GM21576 (cell line): ENCODE measurements around the gene CDH13.

Experiments used
- ATAC-seq: cut with Tn5 transposase; IDR thresholded peaks from one replicate; pipeline ENCODE4 v1.9.1; 2021; ENCODE audit warnings: mild to moderate bottlenecking, moderate library complexity; ENCODE audit not compliant: unreplicated experiment

Gene CDH13

DNA sequence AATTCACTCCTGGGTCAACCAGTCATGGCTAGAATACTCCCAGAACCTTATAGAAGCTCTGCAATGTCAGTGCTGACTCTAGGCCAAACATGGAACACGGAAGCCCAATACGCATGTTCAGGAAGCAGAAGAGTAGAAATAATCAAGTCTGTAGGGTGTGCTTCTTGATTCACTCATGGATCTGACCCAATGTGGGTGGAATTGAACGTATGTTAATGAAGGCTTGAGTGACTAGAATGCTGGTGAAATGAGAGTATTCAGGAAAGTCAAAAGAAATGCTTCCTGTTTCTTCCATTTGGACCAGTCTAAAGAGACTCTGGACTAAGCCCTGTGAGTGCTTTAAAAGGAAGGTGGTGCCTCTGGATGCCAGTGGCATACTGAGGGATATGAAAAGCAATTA is 395.0 kb downstream of the CDH13 start:
- no peak for ATAC-seq

GRCh38 chr16:83023011-83023410 is 396.2 kb downstream of the CDH13 start:
- ATAC-seq, result no peak

DNA sequence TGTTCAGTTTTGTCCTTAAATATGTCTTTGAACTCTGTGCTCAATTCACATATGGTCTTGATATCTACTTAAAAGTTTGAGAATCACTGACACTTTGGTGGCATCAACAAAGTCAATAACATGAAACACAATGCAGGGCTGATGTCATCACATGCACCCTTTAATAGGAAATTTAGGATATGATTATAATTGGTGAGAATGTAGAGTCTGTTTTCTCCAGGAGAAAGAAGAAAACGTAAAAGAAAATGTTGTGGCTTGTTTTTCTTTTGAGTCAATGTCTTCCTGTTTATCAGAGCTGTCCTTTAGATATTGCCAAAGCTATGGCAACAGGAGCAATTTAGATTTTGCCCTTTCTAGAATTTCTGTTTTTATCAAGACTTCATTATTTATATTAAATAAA is 396.9 kb downstream of the CDH13 start:
- ATAC-seq, result no peak

DNA sequence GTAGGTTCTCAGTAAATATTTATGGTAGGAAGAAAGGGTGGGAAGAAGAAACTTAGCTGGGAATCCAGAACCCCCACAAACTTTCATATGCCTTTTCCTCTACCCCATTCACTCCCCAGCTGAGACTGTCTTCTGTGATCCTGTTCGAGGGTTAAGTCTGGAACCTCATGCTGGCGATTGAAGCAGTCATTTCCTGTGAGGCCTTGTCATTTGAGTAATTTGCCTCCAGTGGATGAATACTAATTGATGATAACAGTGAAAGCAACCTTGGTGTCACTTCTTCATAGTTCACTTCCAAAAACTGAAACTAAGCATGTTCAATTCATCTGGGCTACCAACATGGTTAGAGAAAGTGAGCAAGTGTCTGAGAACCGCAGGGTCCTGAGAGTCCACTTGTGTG is 401.2 kb downstream of the CDH13 start:
- no peak for ATAC-seq

DNA sequence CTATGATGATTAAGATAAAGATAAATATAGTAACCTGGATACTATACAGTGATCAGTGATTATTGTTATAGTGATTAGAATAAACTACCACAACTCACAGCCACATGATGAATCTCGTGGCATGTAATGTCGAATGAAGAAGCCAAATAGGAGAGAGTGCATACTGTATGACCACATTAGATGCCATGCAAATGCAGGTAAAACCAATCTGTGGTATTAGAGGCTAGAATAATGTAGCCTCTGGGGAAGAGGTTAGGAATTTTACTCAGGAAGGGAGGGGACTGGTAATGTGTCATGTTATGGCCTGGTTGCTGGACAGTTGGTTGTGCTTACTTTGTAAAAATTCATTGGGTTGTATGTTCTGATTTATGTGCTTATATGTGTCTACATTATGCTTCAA is 402.7 kb downstream of the CDH13 start:
- ATAC-seq, result no peak

GRCh38 chr16:83031524-83031923 is 404.8 kb downstream of the CDH13 start:
- ATAC-seq, result no peak

- ATAC-seq, result no peak
Measured at GRCh38 chr16:83037102-83037501, 410.3 kb downstream of the CDH13 start.

GRCh38 chr16:83037884-83038283 is 411.1 kb downstream of the CDH13 start:
- no peak for ATAC-seq

DNA sequence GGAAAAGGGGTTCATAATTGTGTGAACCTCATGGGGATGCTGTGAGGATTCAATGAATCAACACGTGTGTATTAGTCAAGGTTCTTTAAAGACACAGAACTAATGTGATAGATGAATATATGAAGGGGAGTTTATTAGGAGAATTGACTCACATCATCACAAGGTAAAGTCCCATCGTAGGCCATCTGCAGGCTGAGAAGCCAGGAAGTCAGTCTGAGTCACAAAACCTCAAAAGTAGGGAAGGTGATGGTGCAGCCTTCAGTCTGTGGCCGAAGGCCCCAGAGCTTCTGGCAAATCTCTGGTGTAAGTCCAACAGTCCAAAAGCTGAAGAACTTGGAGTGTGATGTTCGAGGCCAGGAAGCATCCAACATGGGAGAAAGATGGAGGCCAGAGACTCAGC is 413.4 kb downstream of the CDH13 start:
- no peak for ATAC-seq

DNA sequence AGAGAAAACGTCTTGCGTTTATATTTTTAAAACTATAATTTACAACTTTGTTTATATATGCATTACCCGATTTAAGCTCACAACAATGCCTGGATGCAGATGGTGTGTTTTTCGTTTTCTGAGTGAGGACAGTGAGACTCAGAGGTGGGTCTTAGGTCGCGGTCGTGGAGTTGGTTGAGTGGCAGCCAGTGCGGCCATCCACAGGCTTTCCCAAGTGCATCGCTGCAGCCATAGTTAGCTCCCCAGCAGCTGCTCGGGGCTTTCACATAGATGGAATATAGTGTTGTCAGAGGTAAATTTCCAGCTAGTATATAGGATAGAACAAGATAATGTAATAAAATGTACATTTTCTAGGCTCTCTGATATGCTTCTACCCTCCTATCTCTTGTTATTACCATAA is 417.8 kb downstream of the CDH13 start:
- no peak for ATAC-seq

DNA sequence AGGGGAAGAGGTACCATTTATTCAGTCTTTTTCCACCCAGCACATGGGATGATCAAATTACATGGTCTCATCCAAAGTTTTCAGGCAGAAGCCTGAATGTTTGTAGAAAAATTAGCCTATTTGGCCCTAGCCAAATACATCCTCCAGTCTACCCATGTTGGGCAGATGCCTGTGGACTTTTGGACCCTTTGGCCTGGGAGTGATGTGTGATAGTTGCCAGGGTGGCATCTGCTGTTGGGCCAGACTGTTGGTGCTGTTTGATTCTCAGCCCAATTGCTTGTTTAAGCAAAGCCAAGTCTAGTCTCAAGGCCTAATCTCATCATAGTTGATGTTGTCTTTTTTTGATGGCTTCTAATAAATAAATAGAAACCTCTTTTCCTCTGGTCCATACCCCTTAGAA is 419.0 kb downstream of the CDH13 start:
- ATAC-seq, result no peak

DNA sequence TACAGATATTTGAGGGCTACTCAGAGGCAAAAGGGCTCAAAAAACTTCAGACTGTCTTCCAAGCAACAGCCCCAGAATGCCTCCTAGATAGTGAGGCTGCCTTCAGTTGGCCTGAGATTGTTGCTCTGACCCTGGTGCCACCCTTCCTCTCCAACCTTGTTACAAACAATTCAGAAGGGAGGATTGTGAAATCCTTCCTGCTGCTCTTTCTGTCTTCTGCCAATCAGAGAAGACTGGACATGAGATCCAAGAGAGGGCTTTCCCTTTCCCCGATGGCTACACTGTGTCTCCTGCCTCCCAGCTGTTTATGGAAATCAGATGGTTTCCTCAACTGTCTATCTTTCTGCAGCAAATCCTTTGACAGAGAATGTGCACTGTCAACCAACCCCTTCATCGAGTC is 419.9 kb downstream of the CDH13 start:
- no peak for ATAC-seq

DNA sequence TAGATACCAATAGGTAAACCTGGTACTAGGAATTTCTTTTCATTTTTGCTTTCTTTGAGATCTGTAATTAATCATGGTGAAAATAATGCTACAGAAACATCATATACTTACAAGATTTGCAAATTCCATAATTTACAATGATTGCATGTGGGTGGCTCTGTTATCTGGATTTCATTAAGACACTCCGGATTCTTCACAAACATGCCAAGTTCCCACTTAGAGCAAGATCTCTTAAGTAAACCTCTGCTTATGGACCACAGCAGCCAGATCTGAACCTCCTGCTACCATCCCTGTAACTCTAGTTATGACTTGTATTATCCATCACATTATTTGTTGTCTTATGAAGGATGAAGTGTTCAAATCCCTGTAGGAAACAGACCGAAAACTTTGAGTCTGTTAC is 424.7 kb downstream of the CDH13 start:
- no peak for ATAC-seq

DNA sequence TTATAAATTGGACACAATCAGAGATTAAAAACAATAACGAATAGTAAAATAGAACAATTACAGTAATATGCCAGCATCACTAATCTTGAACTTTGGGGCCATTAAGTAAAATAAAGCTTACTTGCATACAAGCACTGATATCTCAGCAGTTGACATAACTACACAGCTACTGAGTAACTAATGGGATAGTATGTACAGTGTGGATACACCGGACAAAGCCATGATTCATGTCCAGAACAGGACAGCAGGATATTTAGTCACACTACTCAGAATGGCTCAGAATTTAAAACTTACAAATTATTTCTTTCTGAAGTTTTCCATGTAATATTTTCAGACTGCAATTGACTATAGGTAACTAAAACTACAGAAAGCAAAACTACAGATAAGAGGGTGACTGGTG is 427.5 kb downstream of the CDH13 start:
- no peak for ATAC-seq

- no peak for ATAC-seq
Measured at GRCh38 chr16:83058376-83058775, 431.6 kb downstream of the CDH13 start.

DNA sequence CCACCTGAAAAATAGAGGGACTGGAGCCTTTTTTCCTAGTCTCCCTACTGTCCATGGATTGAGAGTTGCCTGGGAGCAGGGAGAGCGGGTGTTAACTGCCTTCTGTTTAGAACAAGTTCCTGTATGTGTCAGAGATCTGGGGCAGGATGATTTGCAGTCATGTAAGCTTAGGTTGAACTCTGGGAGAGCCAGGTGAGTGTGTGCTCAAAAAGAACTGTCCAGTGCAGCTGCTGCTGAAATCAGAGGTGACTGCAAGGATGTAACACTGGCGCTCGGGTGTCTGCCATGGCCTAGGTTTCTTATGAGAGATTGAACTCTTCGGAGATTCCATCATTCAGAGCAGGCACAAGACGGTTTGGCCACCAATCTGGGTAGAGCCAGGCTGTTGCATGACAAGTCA is 432.5 kb downstream of the CDH13 start:
- ATAC-seq, result no peak

DNA sequence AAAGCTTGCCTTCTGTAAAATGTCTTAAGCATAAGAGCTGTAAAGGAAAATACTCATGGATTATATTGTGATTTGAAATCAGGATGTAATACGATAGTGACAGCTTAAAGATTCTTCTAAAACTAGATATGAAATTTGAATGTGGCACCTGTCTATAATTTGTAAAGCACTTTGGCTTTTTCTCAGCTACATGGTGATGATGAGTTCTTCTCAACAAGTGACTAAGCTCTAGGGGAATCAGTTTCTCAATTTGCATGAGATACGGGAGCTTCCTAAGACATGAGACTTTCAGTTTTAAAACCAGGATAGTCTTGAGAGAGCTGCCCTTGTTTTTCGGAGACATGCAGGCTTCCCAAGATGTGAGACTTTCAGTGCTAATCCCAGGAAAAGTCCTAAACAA is 439.2 kb downstream of the CDH13 start:
- ATAC-seq, result no peak

GRCh38 chr16:83066881-83067280 is 440.1 kb downstream of the CDH13 start:
- no peak for ATAC-seq

- no peak for ATAC-seq
Measured at GRCh38 chr16:83068686-83069085, 441.9 kb downstream of the CDH13 start.

GRCh38 chr16:83070416-83071209 is 443.8 kb downstream of the CDH13 start:
- no peak for ATAC-seq

GRCh38 chr16:83075956-83076355 is 449.2 kb downstream of the CDH13 start:
- ATAC-seq, result no peak

- no peak for ATAC-seq
Measured at GRCh38 chr16:83083361-83083760, 456.6 kb downstream of the CDH13 start.

GRCh38 chr16:83085660-83086059 is 458.9 kb downstream of the CDH13 start:
- ATAC-seq, result no peak
